HEK293T (cell line): ENCODE data around the gene DERA.

ENCODE experiments used
- ARNT ChIP-seq: fragments of 450-650 bp; IDR thresholded peaks from 2 replicates; pipeline ENCODE4 v1.6.1; 2017; ENCODE audit warnings: mild to moderate bottlenecking
- BHLHE40 ChIP-seq: fragments of 450-650 bp; IDR thresholded peaks from 2 replicates; pipeline ENCODE4 v1.6.1; 2016; ENCODE audit warnings: mild to moderate bottlenecking, moderate library complexity, borderline replicate concordance
- CTBP1 ChIP-seq: fragments of 450-650 bp; IDR thresholded peaks from 2 replicates; pipeline ENCODE4 v1.6.1; 2016; ENCODE audit warnings: borderline replicate concordance
- FOXA1 ChIP-seq: fragments of 450-650 bp; IDR thresholded peaks from 2 replicates; pipeline ENCODE4 v1.6.1; 2016; ENCODE audit warnings: mild to moderate bottlenecking
- FOXK2 ChIP-seq: fragments of 450-650 bp; IDR thresholded peaks from 2 replicates; pipeline ENCODE4 v1.6.1; 2016; ENCODE audit warnings: mild to moderate bottlenecking
- FOXM1 ChIP-seq: fragments of 450-650 bp; IDR thresholded peaks from 2 replicates; pipeline ENCODE4 v1.6.1; 2017; ENCODE audit warnings: mild to moderate bottlenecking, borderline replicate concordance
- HDGF ChIP-seq: fragments of 450-650 bp; IDR thresholded peaks from 2 replicates; pipeline ENCODE4 v1.6.1; 2017; ENCODE audit warnings: antibody characterized with exemption, borderline replicate concordance
- LEF1 ChIP-seq: fragments of 450-650 bp; IDR thresholded peaks from 2 replicates; pipeline ENCODE4 v1.6.1; 2017; ENCODE audit warnings: mild to moderate bottlenecking, borderline replicate concordance
- NFRKB ChIP-seq: fragments of 450-650 bp; IDR thresholded peaks from 2 replicates; pipeline ENCODE4 v1.6.1; 2016; ENCODE audit warnings: mild to moderate bottlenecking, moderate library complexity
- SP1 ChIP-seq: fragments of 450-650 bp; IDR thresholded peaks from 2 replicates; pipeline ENCODE4 v1.6.1; 2017
- SUZ12 ChIP-seq: fragments of 450-650 bp; IDR thresholded peaks from 2 replicates; pipeline ENCODE4 v1.6.1; 2016; ENCODE audit warnings: mild to moderate bottlenecking
- TARDBP ChIP-seq: fragments of 450-650 bp; IDR thresholded peaks from 2 replicates; pipeline ENCODE4 v1.6.1; 2016

DNA sequence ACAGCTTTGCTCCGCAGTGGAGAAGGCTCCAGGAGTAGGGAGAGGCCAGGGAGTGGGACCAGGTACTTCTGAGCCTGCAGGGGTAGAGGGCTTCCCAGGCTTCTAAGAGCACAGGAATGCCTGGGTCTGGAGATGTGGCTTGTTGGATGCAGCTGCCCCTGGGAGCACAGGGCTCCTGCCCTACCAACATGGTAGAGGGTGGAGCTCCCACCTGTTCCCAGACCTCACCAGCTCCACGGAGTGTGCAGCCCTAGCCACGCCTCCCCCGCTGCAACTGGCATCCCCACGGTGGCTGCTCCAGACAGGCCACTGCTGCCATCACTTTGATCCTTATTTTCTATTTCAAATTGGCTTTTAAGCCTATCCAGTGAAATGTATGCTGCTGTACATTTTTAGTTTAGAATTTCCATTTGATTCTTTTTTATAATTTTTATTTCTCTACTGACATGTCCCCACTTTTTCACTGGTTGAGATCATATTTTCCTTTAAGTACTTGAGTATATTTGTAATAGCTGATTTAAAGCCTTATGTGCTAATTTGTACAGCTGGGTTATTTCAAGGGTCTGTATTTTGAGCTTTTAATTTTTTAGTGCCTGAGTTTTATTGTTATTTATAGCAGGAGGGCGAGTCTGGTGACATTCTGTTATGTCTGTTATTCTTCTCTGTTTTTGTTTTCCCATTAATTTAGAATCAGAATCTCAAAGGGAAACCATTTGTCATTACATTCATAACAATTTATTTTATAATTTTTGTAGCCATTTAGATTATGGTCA lies 78.0 kb downstream of the DERA start:
- no peak for TF ChIP-seq SUZ12
- no peak for TF ChIP-seq FOXM1
- no peak for TF ChIP-seq FOXA1
- TF ChIP-seq FOXK2, result no peak
- no peak for TF ChIP-seq CTBP1
- TF ChIP-seq SP1, result no peak
- no peak for TF ChIP-seq ARNT
- TF ChIP-seq TARDBP, result no peak
- no peak for TF ChIP-seq BHLHE40
- TF ChIP-seq LEF1, result no peak
- TF ChIP-seq HDGF, result no peak
- TF ChIP-seq NFRKB, result no peak
